Adrenal gland (tissue), 5 donors: Measurements from ENCODE around the gene RASSF1.

ENCODE experiments used
- CTCF ChIP-seq, 6 experiments: fragments of 450-650 bp in 4 of 6; fragments of 200-600 bp in 2 of 6; sonication (generic) in 1 of 6; IDR thresholded peaks; 1 replicate in 5 of 6; 2 replicates in 1 of 6; pipeline versions ENCODE4 v1.5.1 to v1.8.0; 2016 to 2021; ENCODE audit warnings: antibody characterized with exemption in 6 of 6, mild to moderate bottlenecking in 2 of 6, moderate library complexity in 1 of 6
- POLR2A ChIP-seq, 2 donors: fragments of 450-650 bp; IDR thresholded peaks; one replicate each; pipeline ENCODE4 v1.6.1; 2017; ENCODE audit warnings: antibody characterized with exemption in 2 of 2, mild to moderate bottlenecking in 2 of 2, moderate library complexity in 1 of 2
- donor health status: DM: no; HTN: no; CAD: no.

DNA sequence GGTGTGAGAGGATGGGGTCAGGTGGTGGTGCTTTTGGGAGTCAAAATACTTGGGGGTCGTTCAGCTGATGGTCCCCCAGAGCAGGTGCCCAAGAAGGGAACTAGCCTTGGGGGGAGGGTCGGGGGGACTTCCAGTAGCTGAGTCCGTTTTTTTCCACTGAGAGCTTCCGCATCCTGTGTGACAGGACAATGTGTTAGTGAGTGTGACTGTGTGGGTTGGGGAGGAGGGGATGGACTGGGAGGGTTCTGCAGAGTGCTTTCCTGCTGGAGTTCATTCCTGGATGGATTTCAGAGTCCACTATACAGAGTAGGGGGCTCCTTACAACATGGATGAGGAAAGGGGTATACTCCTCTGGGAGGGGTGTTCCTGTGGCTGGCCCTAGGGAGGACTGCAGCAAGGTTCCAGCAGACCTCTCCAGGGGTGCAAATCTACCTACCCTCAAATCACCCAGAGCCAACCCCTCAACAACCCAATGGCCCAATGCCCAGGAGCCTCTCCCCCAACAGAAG lies 17.5 kb downstream of the RASSF1 start:
- TF ChIP-seq POLR2A (IDR thresholded peaks at IDR 0.05) = no peak
- no peak for TF ChIP-seq CTCF (IDR thresholded peaks at IDR 0.05)
